GM21526 (cell line): ENCODE data around the gene DYNC1H1.

ENCODE experiments used
- ATAC-seq: cut with Tn5 transposase; IDR thresholded peaks from one replicate; pipeline ENCODE4 v1.9.1; 2021; ENCODE audit warnings: moderate library complexity; ENCODE audit not compliant: unreplicated experiment, low FRiP score

The DYNC1H1 gene

GRCh38 chr14:102085488-102085887 lies 121.1 kb downstream of the DYNC1H1 start:
- ATAC-seq: no peak

- ATAC-seq: peak; percentile 26
Observed at GRCh38 chr14:102085948-102086708, 121.8 kb downstream of the DYNC1H1 start.

GRCh38 chr14:102086709-102086971 lies 122.3 kb downstream of the DYNC1H1 start:
- ATAC-seq: no peak

- ATAC-seq: peak; percentile 51
Observed at GRCh38 chr14:102086972-102087761, 122.8 kb downstream of the DYNC1H1 start, which contains the start of gene HSP90AA1. TSS of gene HSP90AA1 (minus strand) at chr14:102087044. CDS start at chr14:102086378, 666 bp downstream.

GRCh38 chr14:102087762-102088011 lies 123.3 kb downstream of the DYNC1H1 start:
- ATAC-seq: no peak

- no peak for ATAC-seq
Observed at GRCh38 chr14:102088012-102088792, 123.8 kb downstream of the DYNC1H1 start.

- ATAC-seq: no peak
Observed at GRCh38 chr14:102089621-102090343, 125.4 kb downstream of the DYNC1H1 start.

- no peak for ATAC-seq
Observed at GRCh38 chr14:102090713-102091112, 126.3 kb downstream of the DYNC1H1 start.

GRCh38 chr14:102092806-102093205 lies 128.4 kb downstream of the DYNC1H1 start:
- no peak for ATAC-seq

GRCh38 chr14:102094101-102094500 lies 129.7 kb downstream of the DYNC1H1 start:
- no peak for ATAC-seq

GRCh38 chr14:102095231-102095870 lies 131.0 kb downstream of the DYNC1H1 start:
- ATAC-seq: no peak

GRCh38 chr14:102095871-102096568 lies 131.6 kb downstream of the DYNC1H1 start:
- ATAC-seq: no peak

GRCh38 chr14:102096569-102097188 lies 132.3 kb downstream of the DYNC1H1 start:
- ATAC-seq: no peak

- ATAC-seq: no peak
Observed at GRCh38 chr14:102097441-102098135, 133.2 kb downstream of the DYNC1H1 start.

GRCh38 chr14:102103062-102103695 lies 138.8 kb downstream of the DYNC1H1 start:
- peak; percentile 60 for ATAC-seq

GRCh38 chr14:102105369-102105768 lies 141.0 kb downstream of the DYNC1H1 start:
- no peak for ATAC-seq
